HepG2 (cell line): ENCODE data around the gene GATA3. TPM values are rescaled to one million over a fixed set of nuclear protein-coding genes. Genes with fewer than 3 reads are reported as not detected.

Experiments
- ATAC-seq: fragments of 200-7000 bp; cut with Tn5 transposase; 3 replicates; pipeline ENCODE4 v1.9.1; 2020; ENCODE audit warnings: mild to moderate bottlenecking, moderate library complexity
- BruUV-seq: library from RNA; stranded (reverse); fragments of 400-500 nt; replicated peaks from 2 replicates; lab custom pipeline; 2021; lab: Mats Ljungman, UMichigan
- CTCF ChIA-PET: fragments of 300-600 bp; formaldehyde crosslinking; extraction: SDS; loops from one replicate; lab custom pipeline; 2021; ENCODE audit warnings: low total read pairs, inconsistent platforms, low intra/inter-chr PET ratio; lab: Yijun Ruan, JAX
- POLR2A ChIA-PET: fragments of 350-600 bp; sonication (Branson Sonifier 250); formaldehyde crosslinking; loops from one replicate; lab custom pipeline; 2020; ENCODE audit warnings: antibody characterized with exemption, inconsistent platforms; lab: Yijun Ruan, JAX
- DNase-seq: peaks from one replicate; pipeline ENCODE4 v3.0.0-alpha.2; 2015; ENCODE audit warnings: low spot score
- FAIRE-seq: peaks from 3 replicates; lab custom pipeline; 2011; peaks lifted over from hg19 to GRCh38; lab: Jason Lieb, UNC
- H2AFZ ChIP-seq: one replicate; pipeline ENCODE4 v1.6.1; 2011; ENCODE audit warnings: low read length, inconsistent platforms
- H3K27ac ChIP-seq: fragments of 300-600 bp; 3 replicates; pipeline ENCODE4 v1.8.0; 2011; ENCODE audit warnings: mixed run types, mild to moderate bottlenecking, mixed read lengths, low read length, inconsistent platforms; ENCODE audit not compliant: insufficient read depth; ENCODE audit errors: extremely low read length
- H3K27me3 ChIP-seq, 2 experiments: fragments of 200-600 bp in 1 of 2; 2 replicates in 1 of 2; 3 replicates in 1 of 2; pipeline versions ENCODE4 v1.6.0 to v1.8.0; 2011; ENCODE audit warnings: low read length in 2 of 2, mild to moderate bottlenecking in 2 of 2, moderate library complexity in 2 of 2, inconsistent platforms in 1 of 2; ENCODE audit not compliant: insufficient read depth in 2 of 2, control insufficient read depth in 1 of 2
- H3K36me3 ChIP-seq, 2 experiments: fragments of 200-600 bp in 1 of 2; replicated peaks in 1 of 2; 2 replicates in 1 of 2; 3 replicates in 1 of 2; pipeline versions ENCODE4 v1.5.1 to v1.8.0; 2011; ENCODE audit warnings: low read length in 2 of 2, inconsistent platforms in 1 of 2; ENCODE audit not compliant: insufficient read depth in 2 of 2, control insufficient read depth in 1 of 2
- H3K4me1 ChIP-seq: 2 replicates; pipeline ENCODE4 v1.5.1; 2012; ENCODE audit warnings: low read length, inconsistent platforms; ENCODE audit not compliant: insufficient read depth
- H3K4me2 ChIP-seq: 2 replicates; pipeline ENCODE4 v1.6.0; 2011; ENCODE audit warnings: low read depth, low read length, inconsistent platforms
- H3K4me3 ChIP-seq, 3 experiments: fragments of 200-600 bp in 1 of 3; sonication (generic), shearing (Covaris generic) in 1 of 3; replicated peaks in 1 of 3; 2 replicates each; pipeline ENCODE4 v1.5.1; 2011 to 2016; ENCODE audit warnings: low read length in 3 of 3, inconsistent platforms in 2 of 3, low read depth in 2 of 3, mild to moderate bottlenecking in 2 of 3, control low read depth in 1 of 3, mixed read lengths in 1 of 3; ENCODE audit not compliant: insufficient read depth in 1 of 3
- H3K79me2 ChIP-seq: one replicate; pipeline ENCODE4 v1.6.1; 2011; ENCODE audit warnings: low read length, inconsistent platforms; ENCODE audit not compliant: insufficient read depth
- H3K9ac ChIP-seq: 2 replicates; pipeline ENCODE4 v1.6.0; 2011; ENCODE audit warnings: mild to moderate bottlenecking, low read depth, low read length, inconsistent platforms; ENCODE audit not compliant: insufficient read depth
- H3K9me3 ChIP-seq: 2 replicates; pipeline ENCODE4 v1.5.1; 2012; ENCODE audit warnings: mild to moderate bottlenecking, low read length
- H4K20me1 ChIP-seq: 2 replicates; pipeline ENCODE4 v1.6.0; 2011; ENCODE audit warnings: inconsistent platforms, mild to moderate bottlenecking, low read length, moderate library complexity; ENCODE audit not compliant: insufficient read depth
- ADNP ChIP-seq: sonication (generic); formaldehyde crosslinking; IDR thresholded peaks from 2 replicates; pipeline ENCODE4 v1.4.0; 2020; ENCODE audit warnings: missing genetic modification reagents
- CTCF ChIP-seq: sonication (generic); formaldehyde crosslinking; IDR thresholded peaks from 2 replicates; pipeline ENCODE4 v1.5.0; 2020; ENCODE audit warnings: mild to moderate bottlenecking, missing genetic modification reagents, moderate library complexity
- EEA1 ChIP-seq: sonication (generic); formaldehyde crosslinking; IDR thresholded peaks from 2 replicates; pipeline ENCODE4 v1.5.1; 2020; ENCODE audit warnings: mild to moderate bottlenecking, missing genetic modification reagents, borderline replicate concordance
- SNAPC4 ChIP-seq: sonication (generic); formaldehyde crosslinking; IDR thresholded peaks from 2 replicates; pipeline ENCODE4 v1.4.0; 2020; ENCODE audit warnings: mild to moderate bottlenecking, missing genetic modification reagents
- U2AF1 ChIP-seq: fragments of 200-400 bp; formaldehyde crosslinking; optimal IDR thresholded peaks from 2 replicates; pipeline ENCODE3; 2017; ENCODE audit warnings: mild to moderate bottlenecking, low read depth, low read length
- ZFP41 ChIP-seq: sonication (generic); formaldehyde crosslinking; IDR thresholded peaks from 2 replicates; pipeline ENCODE4 v1.4.0; 2020; ENCODE audit warnings: mild to moderate bottlenecking, missing genetic modification reagents, borderline replicate concordance
- ZNF639 ChIP-seq: conservative IDR thresholded peaks from 2 replicates; pipeline ENCODE4 v1.6.1; 2018; ENCODE audit warnings: missing genetic modification reagents
- ZNF788 ChIP-seq: sonication (generic); formaldehyde crosslinking; IDR thresholded peaks from 2 replicates; pipeline ENCODE4 v1.5.0; 2020; ENCODE audit warnings: mild to moderate bottlenecking, missing genetic modification reagents, borderline replicate concordance
- WGBS: methylation state at CpG from one replicate; pipeline ENCODE4 v1.1.6; 2017; ENCODE audit warnings: low lambda C conversion rate; 5-methylcytosine and 5-hydroxymethylcytosine counted together
- in situ Hi-C: cut with HindIII; loops from 2 replicates; pipeline ENCODE4 v1.10.0; 2017; ENCODE audit warnings: low pct_unique_long_range_greater_than_20kb; ENCODE audit not compliant: extremely low pct_ligation_motif_present
- intact Hi-C: fragments of 100-400 bp; cut with micrococcal nuclease; formaldehyde crosslinking; loops from one replicate; pipeline ENCODE4 v1.10.0; 2022; ENCODE audit not compliant: unreplicated experiment
- polyA plus RNA-seq, 8 experiments: library from polyadenylated mRNA; depleted of rRNA in 3 of 8; stranded (reverse) in 7 of 8; unstranded in 1 of 8; fragments of >200 nt; fragmentation: Illumina TruSeq in 4 of 8; extraction: Trizol in 4 of 8; gene quantifications; 2 replicates each; pipeline versions ENCODE4 v1.2.1 to v1.2.3, GENCODE V29; 2011 to 2016; ENCODE audit warnings: low read depth in 4 of 8, missing spikeins in 1 of 8, mixed read lengths in 1 of 8; ENCODE audit not compliant: insufficient read depth in 1 of 8
- total RNA-seq, 5 experiments: library from RNA; depleted of rRNA; stranded (reverse); fragments of >200 nt; fragmentation: Illumina TruSeq; extraction: Trizol; gene quantifications; 2 replicates each; pipeline ENCODE4 v1.2.3, GENCODE V29; 2016; ENCODE audit warnings: low read depth in 1 of 5
- TF ChIP-seq, protein P1 (sequence below): sonication (generic); formaldehyde crosslinking; IDR thresholded peaks from 2 replicates; pipeline ENCODE4 v1.4.0; 2020; ENCODE audit warnings: missing genetic modification reagents, borderline replicate concordance
- TF ChIP-seq, protein P2 (sequence below): sonication (generic); formaldehyde crosslinking; IDR thresholded peaks from 2 replicates; pipeline ENCODE4 v1.5.0; 2020; ENCODE audit warnings: mild to moderate bottlenecking, low read depth, missing genetic modification reagents, borderline replicate concordance

GATA3 gene
- total and polyA plus RNA-seq, 2 of the 13 experiments (the other 11 are each of a cell fraction or from before 2014, with no cell fraction given) = not detected

DNA sequence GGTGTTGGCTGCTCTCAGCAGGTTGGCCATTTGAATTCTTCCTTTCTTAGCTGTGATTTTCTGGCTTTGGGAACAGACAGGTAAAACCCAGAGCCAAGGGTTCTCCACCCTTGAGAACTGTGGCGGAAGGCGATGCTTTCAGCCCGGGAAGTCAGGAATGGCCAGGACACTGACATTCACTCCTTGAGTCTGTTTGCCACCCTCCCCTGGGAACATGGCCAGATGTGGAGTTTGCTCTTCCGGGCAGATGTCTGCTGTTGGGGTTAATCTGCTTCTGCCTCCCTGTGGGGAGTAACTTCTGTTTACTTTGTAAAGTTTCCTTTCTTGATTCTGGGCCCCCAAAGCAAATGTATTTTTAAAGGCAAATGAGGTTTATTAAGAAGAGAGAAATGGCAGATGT lies 17.7 kb downstream of the GATA3 start:
- POLR2A ChIA-PET = no interaction called here
- no peak for TF ChIP-seq ZNF639 (CRISPR knock-in tag)
- no peak for TF ChIP-seq SNAPC4 (CRISPR knock-in tag)
- no peak for TF ChIP-seq EEA1 (CRISPR knock-in tag)
- TF ChIP-seq, protein P1, sequence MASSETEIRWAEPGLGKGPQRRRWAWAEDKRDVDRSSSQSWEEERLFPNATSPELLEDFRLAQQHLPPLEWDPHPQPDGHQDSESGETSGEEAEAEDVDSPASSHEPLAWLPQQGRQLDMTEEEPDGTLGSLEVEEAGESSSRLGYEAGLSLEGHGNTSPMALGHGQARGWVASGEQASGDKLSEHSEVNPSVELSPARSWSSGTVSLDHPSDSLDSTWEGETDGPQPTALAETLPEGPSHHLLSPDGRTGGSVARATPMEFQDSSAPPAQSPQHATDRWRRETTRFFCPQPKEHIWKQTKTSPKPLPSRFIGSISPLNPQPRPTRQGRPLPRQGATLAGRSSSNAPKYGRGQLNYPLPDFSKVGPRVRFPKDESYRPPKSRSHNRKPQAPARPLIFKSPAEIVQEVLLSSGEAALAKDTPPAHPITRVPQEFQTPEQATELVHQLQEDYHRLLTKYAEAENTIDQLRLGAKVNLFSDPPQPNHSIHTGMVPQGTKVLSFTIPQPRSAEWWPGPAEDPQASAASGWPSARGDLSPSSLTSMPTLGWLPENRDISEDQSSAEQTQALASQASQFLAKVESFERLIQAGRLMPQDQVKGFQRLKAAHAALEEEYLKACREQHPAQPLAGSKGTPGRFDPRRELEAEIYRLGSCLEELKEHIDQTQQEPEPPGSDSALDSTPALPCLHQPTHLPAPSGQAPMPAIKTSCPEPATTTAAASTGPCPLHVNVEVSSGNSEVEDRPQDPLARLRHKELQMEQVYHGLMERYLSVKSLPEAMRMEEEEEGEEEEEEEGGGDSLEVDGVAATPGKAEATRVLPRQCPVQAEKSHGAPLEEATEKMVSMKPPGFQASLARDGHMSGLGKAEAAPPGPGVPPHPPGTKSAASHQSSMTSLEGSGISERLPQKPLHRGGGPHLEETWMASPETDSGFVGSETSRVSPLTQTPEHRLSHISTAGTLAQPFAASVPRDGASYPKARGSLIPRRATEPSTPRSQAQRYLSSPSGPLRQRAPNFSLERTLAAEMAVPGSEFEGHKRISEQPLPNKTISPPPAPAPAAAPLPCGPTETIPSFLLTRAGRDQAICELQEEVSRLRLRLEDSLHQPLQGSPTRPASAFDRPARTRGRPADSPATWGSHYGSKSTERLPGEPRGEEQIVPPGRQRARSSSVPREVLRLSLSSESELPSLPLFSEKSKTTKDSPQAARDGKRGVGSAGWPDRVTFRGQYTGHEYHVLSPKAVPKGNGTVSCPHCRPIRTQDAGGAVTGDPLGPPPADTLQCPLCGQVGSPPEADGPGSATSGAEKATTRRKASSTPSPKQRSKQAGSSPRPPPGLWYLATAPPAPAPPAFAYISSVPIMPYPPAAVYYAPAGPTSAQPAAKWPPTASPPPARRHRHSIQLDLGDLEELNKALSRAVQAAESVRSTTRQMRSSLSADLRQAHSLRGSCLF (CRISPR knock-in tag) = no peak
- no peak for TF ChIP-seq CTCF (CRISPR knock-in tag)
- TF ChIP-seq ADNP (CRISPR knock-in tag) = no peak
- TF ChIP-seq ZFP41 (CRISPR knock-in tag) = no peak
- no peak for TF ChIP-seq ZNF788
- TF ChIP-seq, protein P2, sequence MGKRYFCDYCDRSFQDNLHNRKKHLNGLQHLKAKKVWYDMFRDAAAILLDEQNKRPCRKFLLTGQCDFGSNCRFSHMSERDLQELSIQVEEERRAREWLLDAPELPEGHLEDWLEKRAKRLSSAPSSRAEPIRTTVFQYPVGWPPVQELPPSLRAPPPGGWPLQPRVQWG (CRISPR knock-in tag) = no peak
- TF ChIP-seq U2AF1 = no peak

More for the DNA sequence above, 17.7 kb downstream of the GATA3 start:
- H3K4me1 ChIP-seq = no peaks in the 10 kb centered on the region
- no peak overlapping the region for H3K4me3 ChIP-seq
- DNase-seq (no peak), ATAC-seq (no peak), FAIRE-seq (no peak)
- H3K9me3 ChIP-seq = no peaks in the 10 kb centered on the region
- intact Hi-C loops = no loop called here
- in situ Hi-C loops = no loop called here
- BruUV-seq = no TSS peak
- H3K4me2 ChIP-seq = no peak overlapping the region
- no peak overlapping the region for H3K27ac ChIP-seq
- H3K9ac ChIP-seq = no peak overlapping the region
- no peaks in the 10 kb centered on the region for H4K20me1 ChIP-seq
- no peaks in the 10 kb centered on the region for H3K36me3 ChIP-seq
- H2AFZ ChIP-seq = no peak overlapping the region
- WGBS = 13% methylated on average over 4 of the region's 4 CpGs
- no peaks in the 10 kb centered on the region for H3K79me2 ChIP-seq
- H3K27me3 ChIP-seq = peaks cover 3 to 64% of the 10 kb centered on the region in 2 experiments; a peak in 4 of 5 replicates
- CTCF ChIA-PET = no interaction called here
